PC-3 (cell line): Measurements from ENCODE around the gene SMYD1. TPM values are rescaled to one million over a fixed set of nuclear protein-coding genes. Genes with fewer than 3 reads are reported as not detected.

Experiments
- ATAC-seq: fragments of 200-7000 bp; cut with Tn5 transposase; 2 replicates; pipeline ENCODE4 v1.9.1; 2020; ENCODE audit warnings: mild to moderate bottlenecking, moderate library complexity
- BruUV-seq: library from RNA; stranded (reverse); fragments of 400-500 nt; replicated peaks from 2 replicates; lab custom pipeline; 2021; lab: Mats Ljungman, UMichigan
- CTCF ChIA-PET: fragments of 300-600 bp; sonication (Branson Sonifier 250); formaldehyde crosslinking; loops from one replicate; lab custom pipeline; 2022; ENCODE audit warnings: antibody characterized with exemption; lab: Charles Lee
- POLR2A ChIA-PET: fragments of 300-600 bp; sonication (Branson Sonifier 250); formaldehyde crosslinking; loops from one replicate; lab custom pipeline; 2022; ENCODE audit warnings: antibody characterized with exemption; ENCODE audit not compliant: unreplicated experiment; lab: Charles Lee
- DNase-seq: peaks from one replicate; pipeline ENCODE4 v3.0.0-alpha.2; 2015
- H2AFZ ChIP-seq: fragments of 300-600 bp; sonication (generic); 2 replicates; pipeline ENCODE4 v1.6.0; 2016; ENCODE audit warnings: antibody characterized with exemption, low read length
- H3F3A ChIP-seq: fragments of 300-600 bp; sonication (generic); one replicate; pipeline ENCODE4 v1.6.0; 2017; ENCODE audit warnings: antibody characterized with exemption, low read length, control low read depth, mild to moderate bottlenecking; ENCODE audit not compliant: unreplicated experiment
- H3K27ac ChIP-seq: fragments of 300-600 bp; sonication (generic); 2 replicates; pipeline ENCODE4 v1.5.1; 2016; ENCODE audit warnings: mild to moderate bottlenecking, low read length
- H3K27me3 ChIP-seq: fragments of 300-600 bp; sonication (generic); 2 replicates; pipeline ENCODE4 v1.6.1; 2016; ENCODE audit warnings: low read length, mixed read lengths
- H3K36me3 ChIP-seq: fragments of 300-600 bp; sonication (generic); 2 replicates; pipeline ENCODE4 v1.6.1; 2016; ENCODE audit warnings: low read depth, mixed run types, low read length, mixed read lengths
- H3K4me1 ChIP-seq: fragments of 300-600 bp; sonication (generic); 2 replicates; pipeline ENCODE4 v1.5.1; 2016; ENCODE audit warnings: low read length; ENCODE audit not compliant: insufficient read depth
- H3K4me2 ChIP-seq: fragments of 300-600 bp; sonication (generic); 2 replicates; pipeline ENCODE4 v1.6.0; 2016; ENCODE audit warnings: low read length
- H3K4me3 ChIP-seq: fragments of 300-600 bp; sonication (generic); 2 replicates; pipeline ENCODE4 v1.5.1; 2016; ENCODE audit warnings: mild to moderate bottlenecking, low read length, mixed read lengths
- H3K79me2 ChIP-seq: fragments of 300-600 bp; sonication (generic); 2 replicates; pipeline ENCODE4 v1.6.1; 2017; ENCODE audit warnings: low read length, mixed read lengths
- H3K9ac ChIP-seq: fragments of 300-600 bp; sonication (generic); 2 replicates; pipeline ENCODE4 v1.6.0; 2016; ENCODE audit warnings: mild to moderate bottlenecking, low read length
- H3K9me2 ChIP-seq: fragments of 300-600 bp; sonication (generic); replicated peaks from 2 replicates; pipeline ENCODE4 v1.6.1; 2016; ENCODE audit warnings: mixed run types, low read length, mixed read lengths
- H3K9me3 ChIP-seq: fragments of 300-600 bp; sonication (generic); 2 replicates; pipeline ENCODE4 v1.6.1; 2016; ENCODE audit warnings: low read length, mixed read lengths
- H4K20me1 ChIP-seq: fragments of 300-600 bp; sonication (generic); 2 replicates; pipeline ENCODE4 v1.6.1; 2016; ENCODE audit warnings: low read length, mixed read lengths
- CTCF ChIP-seq: fragments of 300-600 bp; sonication (generic); conservative IDR thresholded peaks from 2 replicates; pipeline ENCODE4 v1.5.1; 2017; ENCODE audit warnings: antibody characterized with exemption, low read depth, mild to moderate bottlenecking, low read length
- EZH2 ChIP-seq: fragments of 300-600 bp; sonication (generic); IDR thresholded peaks from one replicate; pipeline ENCODE4 v1.6.1; 2017; ENCODE audit warnings: antibody characterized with exemption, mild to moderate bottlenecking, low read length; ENCODE audit not compliant: unreplicated experiment
- EZH2phosphoT487 ChIP-seq: fragments of 300-600 bp; sonication (generic); IDR thresholded peaks from 2 replicates; pipeline ENCODE4 v1.6.1; 2018; ENCODE audit warnings: mild to moderate bottlenecking, antibody characterized with exemption, low read length, borderline replicate concordance
- intact Hi-C: fragments of 100-400 bp; cut with micrococcal nuclease; formaldehyde crosslinking; loops from 2 replicates; pipeline ENCODE4 v1.9.0; 2023
- total RNA-seq: library from RNA; depleted of rRNA; stranded (reverse); fragments of >200 nt; gene quantifications from 2 replicates; pipeline ENCODE4 v1.2.3, GENCODE V29; 2014

Gene SMYD1
- total RNA-seq, 1 experiment from 2014 or later: not detected

- TF ChIP-seq EZH2phosphoT487 (no peak), EZH2 (no peak), CTCF (no peak)
- Histone ChIP-seq H2AFZ (no peak overlapping the region), H3K4me3 (no peak overlapping the region), H3K9ac (no peak overlapping the region), H3F3A (no peaks in the 10 kb centered on the region), H3K27ac (no peak overlapping the region), H3K9me2 (no peaks in the 10 kb centered on the region), H3K79me2 (no peaks in the 10 kb centered on the region), H3K36me3 (no peaks in the 10 kb centered on the region), H3K27me3 (peaks cover 59% of the 10 kb centered on the region), H3K9me3 (no peaks in the 10 kb centered on the region), H3K4me2 (no peak overlapping the region), H4K20me1 (no peaks in the 10 kb centered on the region), H3K4me1 (no peaks in the 10 kb centered on the region)
- POLR2A ChIA-PET: no interaction called here
- ATAC-seq (no peak), DNase-seq (no peak)
- intact Hi-C loops: no loop called here
- CTCF ChIA-PET: no interaction called here
- no TSS peak for BruUV-seq
These were observed 29.6 kb downstream of the SMYD1 start for GRCh38 chr2:88097192-88097591.

DNA sequence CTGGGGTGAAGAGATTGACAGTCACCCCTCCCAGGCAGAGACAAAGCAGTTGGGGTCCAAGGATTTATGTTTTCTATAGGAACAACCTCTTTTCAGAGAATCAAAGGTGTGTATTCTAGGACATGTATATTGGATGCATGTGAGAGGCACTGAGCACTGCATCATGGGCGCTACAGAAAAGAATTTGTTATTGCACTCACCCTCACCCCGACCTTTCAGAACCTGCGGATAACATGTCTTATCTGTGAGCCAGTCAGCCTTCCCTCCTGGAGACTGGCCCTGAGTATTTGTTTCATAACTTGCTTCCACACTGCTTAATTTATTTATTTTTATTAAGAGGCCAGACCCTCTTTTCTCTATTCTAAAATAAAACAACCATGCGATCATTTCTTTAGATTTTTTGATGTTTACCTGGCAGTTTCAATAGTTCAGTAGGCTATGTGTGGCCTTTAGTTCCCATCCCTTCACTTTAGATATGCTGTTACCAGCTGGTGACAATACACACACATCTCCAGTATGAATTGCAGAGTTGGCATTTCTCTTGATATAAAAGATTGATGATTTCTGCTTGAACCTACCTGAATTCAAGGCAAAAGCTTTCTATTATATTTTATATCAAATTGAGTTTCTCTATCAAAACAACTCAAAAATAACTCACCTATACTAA lies 30.4 kb downstream of the SMYD1 start:
- ChIA-PET CTCF (no interaction called here), POLR2A (no interaction called here)
- ATAC-seq: no peak
- Histone ChIP-seq H3K79me2 (no peaks in the 10 kb centered on the region), H2AFZ (no peak overlapping the region), H4K20me1 (no peaks in the 10 kb centered on the region), H3K4me2 (no peak overlapping the region), H3K4me3 (no peak overlapping the region), H3K4me1 (no peaks in the 10 kb centered on the region), H3K27me3 (peaks cover 68% of the 10 kb centered on the region), H3K9me3 (no peaks in the 10 kb centered on the region), H3K27ac (no peak overlapping the region), H3F3A (no peaks in the 10 kb centered on the region), H3K36me3 (no peaks in the 10 kb centered on the region), H3K9me2 (no peaks in the 10 kb centered on the region), H3K9ac (no peak overlapping the region)
- DNase-seq: no peak
- BruUV-seq: no TSS peak
- TF ChIP-seq CTCF: no peak
- TF ChIP-seq EZH2: no peak
- TF ChIP-seq EZH2phosphoT487: no peak
- intact Hi-C loops: no loop called here

- POLR2A ChIA-PET: no interaction called here
- no peak overlapping the region for H2AFZ ChIP-seq
- no peak for ATAC-seq
- H4K20me1 ChIP-seq: no peaks in the 10 kb centered on the region
- H3K79me2 ChIP-seq: no peaks in the 10 kb centered on the region
- no peak overlapping the region for H3K4me3 ChIP-seq
- no peaks in the 10 kb centered on the region for H3K36me3 ChIP-seq
- no TSS peak for BruUV-seq
- no peaks in the 10 kb centered on the region for H3K9me3 ChIP-seq
- no peaks in the 10 kb centered on the region for H3K4me1 ChIP-seq
- H3K27me3 ChIP-seq: peaks cover 71% of the 10 kb centered on the region
- H3K27ac ChIP-seq: no peak overlapping the region
- no peaks in the 10 kb centered on the region for H3K9me2 ChIP-seq
- no peak for DNase-seq
- no peaks in the 10 kb centered on the region for H3F3A ChIP-seq
- H3K9ac ChIP-seq: no peak overlapping the region
- CTCF ChIA-PET: no interaction called here
- intact Hi-C loops: no loop called here
- no peak for TF ChIP-seq CTCF
- no peak for TF ChIP-seq EZH2
- TF ChIP-seq EZH2phosphoT487: no peak
- no peak overlapping the region for H3K4me2 ChIP-seq
These were observed 30.9 kb downstream of the SMYD1 start for GRCh38 chr2:88098558-88098900.
